K562 (cell line): ENCODE data around the gene CARD14. TPM values are rescaled to one million over a fixed set of nuclear protein-coding genes. Genes with fewer than 3 reads are reported as not detected.

Experiments used
- ATAC-seq: fragments of 200-7000 bp; cut with Tn5 transposase; 3 replicates; pipeline ENCODE4 v1.9.1; 2020; ENCODE audit warnings: moderate library complexity
- BruUV-seq: library from RNA; stranded (reverse); fragments of 400-500 nt; replicated peaks from 2 replicates; lab custom pipeline; 2021; lab: Mats Ljungman, UMichigan
- CTCF ChIA-PET: fragments of 300-600 bp; formaldehyde crosslinking; extraction: SDS; loops from one replicate; lab custom pipeline; 2021; ENCODE audit warnings: low intra/inter-chr PET ratio; lab: Yijun Ruan, JAX
- POLR2A ChIA-PET: fragments of 300-600, 350-650 bp; sonication (Branson Sonifier 250); formaldehyde crosslinking; extraction: SDS; loops from one replicate; lab custom pipeline; 2021; ENCODE audit warnings: antibody characterized with exemption, inconsistent platforms; lab: Yijun Ruan, JAX
- DNase-seq, 4 experiments: peaks; one replicate each; pipeline versions ENCODE4 v3.0.0 to v3.0.0-alpha.2; 2011 to 2018; ENCODE audit warnings: low spot score in 3 of 4, mixed read lengths in 3 of 4; ENCODE audit errors: extremely low read depth in 1 of 4
- FAIRE-seq: peaks from 2 replicates; lab custom pipeline; 2011; peaks lifted over from hg19 to GRCh38; lab: Jason Lieb, UNC
- H2AFZ ChIP-seq: 2 replicates; pipeline ENCODE4 v1.6.0; 2011; ENCODE audit warnings: low read depth, low read length, control low read depth, inconsistent platforms
- H3K27ac ChIP-seq: fragments of 200-600 bp; 3 replicates; pipeline ENCODE4 v1.8.0; 2011; ENCODE audit warnings: low read depth, mild to moderate bottlenecking, control low read depth, inconsistent platforms, low read length, moderate library complexity, mixed read lengths; ENCODE audit errors: extremely low read depth
- H3K27me3 ChIP-seq, 2 experiments: fragments of 300-600 bp in 1 of 2; 2 replicates in 1 of 2; 3 replicates in 1 of 2; pipeline versions ENCODE4 v1.6.0 to v1.8.0; 2011; ENCODE audit warnings: inconsistent platforms in 2 of 2, low read length in 2 of 2, mild to moderate bottlenecking in 1 of 2, mixed read lengths in 1 of 2, moderate library complexity in 1 of 2; ENCODE audit not compliant: control insufficient read depth in 2 of 2, insufficient read depth in 2 of 2
- H3K36me3 ChIP-seq: fragments of 300-600 bp; 3 replicates; pipeline ENCODE4 v1.8.0; 2011; ENCODE audit warnings: mild to moderate bottlenecking, low read length, inconsistent platforms; ENCODE audit not compliant: control insufficient read depth, insufficient read depth
- H3K4me1 ChIP-seq, 2 experiments: fragments of 200-600 bp in 1 of 2; replicated peaks in 1 of 2; 2 replicates in 1 of 2; 3 replicates in 1 of 2; pipeline versions ENCODE4 v1.5.1 to v1.8.0; 2011; ENCODE audit warnings: inconsistent platforms in 2 of 2, low read length in 2 of 2, mild to moderate bottlenecking in 1 of 2, mixed read lengths in 1 of 2, moderate library complexity in 1 of 2; ENCODE audit not compliant: control insufficient read depth in 2 of 2, insufficient read depth in 2 of 2
- H3K4me2 ChIP-seq: 2 replicates; pipeline ENCODE4 v1.6.1; 2011; ENCODE audit warnings: low read length, control low read depth, inconsistent platforms, mixed read lengths; ENCODE audit not compliant: insufficient read depth
- H3K4me3 ChIP-seq: fragments of 200-600 bp; sonication (generic), shearing (Covaris generic); 2 replicates; pipeline ENCODE4 v1.5.1; 2016; ENCODE audit warnings: control low read depth, inconsistent platforms
- H3K79me2 ChIP-seq: fragments of 200-600 bp; 3 replicates; pipeline ENCODE4 v1.8.0; 2011; ENCODE audit warnings: low read length, inconsistent platforms; ENCODE audit not compliant: control insufficient read depth, insufficient read depth
- H3K9ac ChIP-seq, 2 experiments: 2 replicates each; pipeline versions ENCODE4 v1.6.0 to v1.6.1; 2011; ENCODE audit warnings: low read depth in 2 of 2, low read length in 2 of 2, control low read depth in 1 of 2, inconsistent platforms in 1 of 2, mild to moderate bottlenecking in 1 of 2, mixed read lengths in 1 of 2; ENCODE audit not compliant: insufficient read depth in 1 of 2
- H3K9me1 ChIP-seq: one replicate; pipeline ENCODE4 v1.6.0; 2011; ENCODE audit warnings: inconsistent platforms, mild to moderate bottlenecking, low read length, moderate library complexity; ENCODE audit not compliant: control insufficient read depth, insufficient read depth
- H3K9me3 ChIP-seq: replicated peaks from 2 replicates; pipeline ENCODE4 v1.5.1; 2011; ENCODE audit warnings: low read depth, low read length, inconsistent platforms; ENCODE audit not compliant: control insufficient read depth, insufficient read depth
- H4K20me1 ChIP-seq: replicated peaks from 2 replicates; pipeline ENCODE4 v1.6.1; 2011; ENCODE audit warnings: low read length, inconsistent platforms, mixed read lengths; ENCODE audit not compliant: control insufficient read depth, insufficient read depth
- ARID1B ChIP-seq: fragments of 450-650 bp; IDR thresholded peaks from 2 replicates; pipeline ENCODE4 v1.6.1; 2016; ENCODE audit warnings: antibody characterized with exemption, mild to moderate bottlenecking, inconsistent platforms
- ETV5 ChIP-seq: sonication (generic); formaldehyde crosslinking; IDR thresholded peaks from 2 replicates; pipeline ENCODE4 v1.4.0; 2020; ENCODE audit warnings: low read depth, mild to moderate bottlenecking, missing genetic modification reagents
- FOXJ2 ChIP-seq: fragments of 200-800 bp; sonication (Bioruptor generic); IDR thresholded peaks from 2 replicates; pipeline ENCODE4 v1.6.1; 2016; ENCODE audit warnings: missing genetic modification characterization, missing compliant biosample characterization
- GATAD2A ChIP-seq: fragments of 450-650 bp; IDR thresholded peaks from 2 replicates; pipeline ENCODE4 v1.6.1; 2017
- KDM1A ChIP-seq, 2 experiments: fragments of 450-650 bp; IDR thresholded peaks; 2 replicates each; pipeline ENCODE4 v1.6.1; 2016; ENCODE audit warnings: mild to moderate bottlenecking in 2 of 2
- KLF6 ChIP-seq: fragments of 250-450 bp; sonication (Bioruptor Pico); IDR thresholded peaks from 2 replicates; pipeline ENCODE4 v1.4.0; 2020; ENCODE audit warnings: mild to moderate bottlenecking, moderate library complexity, borderline replicate concordance
- MBD2 ChIP-seq: sonication (generic); IDR thresholded peaks from 2 replicates; pipeline ENCODE4 v1.6.1; 2016; ENCODE audit warnings: low read depth, borderline replicate concordance
- NFE2 ChIP-seq: IDR thresholded peaks from 2 replicates; pipeline ENCODE4 v1.6.1; 2014; ENCODE audit warnings: antibody characterized with exemption, low read depth
- NFYB ChIP-seq: IDR thresholded peaks from 2 replicates; pipeline ENCODE4 v1.6.1; 2011; ENCODE audit warnings: mild to moderate bottlenecking, moderate library complexity; ENCODE audit not compliant: insufficient read length; ENCODE audit errors: extremely low read depth
- POLR2A ChIP-seq: fragments of 450-650 bp; conservative IDR thresholded peaks from 2 replicates; pipeline ENCODE4 v1.6.1; 2016
- RBM25 ChIP-seq: fragments of 200-400 bp; formaldehyde crosslinking; IDR thresholded peaks from 2 replicates; pipeline ENCODE4 v1.6.1; 2018; ENCODE audit warnings: low read length, low read depth, moderate library complexity; ENCODE audit not compliant: severe bottlenecking
- SMARCA5 ChIP-seq: fragments of 450-650 bp; IDR thresholded peaks from 2 replicates; pipeline ENCODE4 v1.6.1; 2016
- TRIM24 ChIP-seq, 2 experiments: fragments of 450-650 bp; IDR thresholded peaks; 2 replicates each; pipeline ENCODE4 v1.6.1; 2016
- ZEB2 ChIP-seq: fragments of 450-650 bp; IDR thresholded peaks from 2 replicates; pipeline ENCODE4 v1.6.1; 2016
- ZFX ChIP-seq: sonication (generic); formaldehyde crosslinking; IDR thresholded peaks from 2 replicates; pipeline ENCODE4 v1.8.0; 2022; ENCODE audit warnings: mild to moderate bottlenecking, missing genetic modification reagents, moderate library complexity
- ZNF134 ChIP-seq: fragments of 250-450 bp; sonication (Bioruptor Pico); conservative IDR thresholded peaks from 2 replicates; pipeline ENCODE4 v1.4.0; 2020
- ZNF175 ChIP-seq: fragments of 200-800 bp; sonication (Bioruptor generic); IDR thresholded peaks from 2 replicates; pipeline ENCODE4 v1.6.1; 2016; ENCODE audit warnings: low read depth, mild to moderate bottlenecking, missing genetic modification characterization, missing compliant biosample characterization
- WGBS: fragments of 100-300 bp; shearing (Covaris generic); methylation state at CpG from one replicate; pipeline ENCODE4 v1.1.6; 2016; ENCODE audit warnings: low coverage, mixed read lengths; ENCODE audit not compliant: insufficient coverage; ENCODE audit errors: missing lambda C conversion rate; 5-methylcytosine and 5-hydroxymethylcytosine counted together
- in situ Hi-C: fragments of 300-500 bp; cut with MboI; formaldehyde crosslinking; loops from 4 replicates; pipeline ENCODE4 v1.15.0; 2018; ENCODE audit warnings: inconsistent platforms, mixed read lengths
- intact Hi-C: fragments of 100-400 bp; cut with micrococcal nuclease; formaldehyde crosslinking; loops from 2 replicates; pipeline ENCODE4 v1.14.2; 2022
- polyA plus RNA-seq, 8 experiments: library from polyadenylated mRNA; depleted of rRNA in 4 of 8; stranded (reverse) in 5 of 8; unstranded in 3 of 8; fragments of >200 nt; fragmentation: Nextera tagmentation in 2 of 8; fragmentation: Illumina TruSeq in 1 of 8; extraction: Ambion mirVana in 2 of 8; extraction: Trizol in 1 of 8; gene quantifications; 2 replicates each; pipeline versions ENCODE4 v1.2.1 to v1.2.3, GENCODE V29; 2011 to 2014; ENCODE audit warnings: inconsistent platforms in 1 of 8, missing spikeins in 1 of 8
- total RNA-seq, 7 experiments: library from RNA; depleted of rRNA in 6 of 7; stranded (reverse); fragments of >200 nt in 6 of 7; fragmentation: Illumina TruSeq in 2 of 7; extraction: Trizol in 2 of 7; gene quantifications; 2 replicates each; pipeline versions ENCODE4 v1.2.1 to v1.2.3, GENCODE V29; 2011 to 2021; ENCODE audit warnings: low replicate concordance in 1 of 7
- TF ChIP-seq, protein P1 (sequence below): sonication (generic); formaldehyde crosslinking; IDR thresholded peaks from 2 replicates; pipeline ENCODE4 v1.8.0; 2022; ENCODE audit warnings: mild to moderate bottlenecking, missing genetic modification reagents
- TF ChIP-seq, protein P2 (sequence below): fragments of 450-650 bp; IDR thresholded peaks from 2 replicates; pipeline ENCODE4 v1.7.1; 2018; ENCODE audit warnings: mild to moderate bottlenecking, low read depth; ENCODE audit not compliant: partially characterized antibody

CARD14 gene
- total and polyA plus RNA-seq, 9 of the 15 experiments (the other 6 are each of a cell fraction or from before 2014, with no cell fraction given): not detected

DNA sequence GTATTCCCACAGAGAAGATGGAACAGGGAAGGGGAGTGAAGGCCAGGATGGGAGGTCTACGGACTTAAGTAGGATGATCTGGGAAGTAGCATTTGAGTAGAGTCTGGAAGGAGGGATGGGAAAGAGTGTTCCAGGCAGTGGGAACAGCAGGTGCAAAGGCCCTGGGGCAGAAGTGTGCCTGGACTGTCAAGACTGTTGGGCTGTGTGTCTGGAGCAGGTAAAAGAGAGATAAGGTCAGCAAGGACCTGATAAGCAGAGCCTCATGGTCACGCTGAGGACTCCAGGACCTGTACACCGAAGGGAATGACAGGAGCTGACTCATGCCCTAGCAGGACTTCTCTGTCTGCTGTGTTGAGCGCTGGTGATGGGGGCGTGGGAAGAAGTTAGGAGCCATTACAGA, 723 bp upstream of the CARD14 start:
- Histone ChIP-seq H3K4me2 (no peak overlapping the region), H2AFZ (no peak overlapping the region), H3K9me3 (no peaks in the 10 kb centered on the region), H3K4me3 (no peak overlapping the region), H3K9ac (no peak overlapping the region), H3K27me3 (peaks cover 21 to 56% of the 10 kb centered on the region in 2 experiments), H3K9me1 (no peaks in the 10 kb centered on the region), H3K36me3 (no peaks in the 10 kb centered on the region), H3K79me2 (no peaks in the 10 kb centered on the region), H3K4me1 (peaks cover 0 to 3% of the 10 kb centered on the region in 2 experiments; a peak in 2 of 5 replicates), H3K27ac (no peak overlapping the region), H4K20me1 (no peaks in the 10 kb centered on the region)
- CTCF ChIA-PET: no interaction called here
- intact Hi-C loops: no loop called here
- ATAC-seq (peak; percentile 49; the same call in 1 of the 3 replicates), FAIRE-seq (no peak), DNase-seq (peak in 2 of 4 experiments; percentile 46 to 52)
- in situ Hi-C loops: no loop called here
- 6% methylated on average over 5 of the region's 5 CpGs for WGBS
- POLR2A ChIA-PET: interaction anchor here (1.1 kb wide), 1 partner anchor 14 kb away, joined by 4 read pairs; no protein-coding TSS in a partner anchor
- BruUV-seq: no TSS peak
- TF ChIP-seq ZNF175 (CRISPR knock-in tag): no peak
- 0 out of 2 replicates have a peak, but pooled peaks have one; percentile 23 for TF ChIP-seq NFE2
- peak; percentile 71; the same call in 1 of the 2 replicates for TF ChIP-seq SMARCA5
- peak; percentile 18; the same call in 1 of the 2 replicates for TF ChIP-seq ARID1B
- peak; percentile 58 for TF ChIP-seq RBM25
- TF ChIP-seq, protein P1, sequence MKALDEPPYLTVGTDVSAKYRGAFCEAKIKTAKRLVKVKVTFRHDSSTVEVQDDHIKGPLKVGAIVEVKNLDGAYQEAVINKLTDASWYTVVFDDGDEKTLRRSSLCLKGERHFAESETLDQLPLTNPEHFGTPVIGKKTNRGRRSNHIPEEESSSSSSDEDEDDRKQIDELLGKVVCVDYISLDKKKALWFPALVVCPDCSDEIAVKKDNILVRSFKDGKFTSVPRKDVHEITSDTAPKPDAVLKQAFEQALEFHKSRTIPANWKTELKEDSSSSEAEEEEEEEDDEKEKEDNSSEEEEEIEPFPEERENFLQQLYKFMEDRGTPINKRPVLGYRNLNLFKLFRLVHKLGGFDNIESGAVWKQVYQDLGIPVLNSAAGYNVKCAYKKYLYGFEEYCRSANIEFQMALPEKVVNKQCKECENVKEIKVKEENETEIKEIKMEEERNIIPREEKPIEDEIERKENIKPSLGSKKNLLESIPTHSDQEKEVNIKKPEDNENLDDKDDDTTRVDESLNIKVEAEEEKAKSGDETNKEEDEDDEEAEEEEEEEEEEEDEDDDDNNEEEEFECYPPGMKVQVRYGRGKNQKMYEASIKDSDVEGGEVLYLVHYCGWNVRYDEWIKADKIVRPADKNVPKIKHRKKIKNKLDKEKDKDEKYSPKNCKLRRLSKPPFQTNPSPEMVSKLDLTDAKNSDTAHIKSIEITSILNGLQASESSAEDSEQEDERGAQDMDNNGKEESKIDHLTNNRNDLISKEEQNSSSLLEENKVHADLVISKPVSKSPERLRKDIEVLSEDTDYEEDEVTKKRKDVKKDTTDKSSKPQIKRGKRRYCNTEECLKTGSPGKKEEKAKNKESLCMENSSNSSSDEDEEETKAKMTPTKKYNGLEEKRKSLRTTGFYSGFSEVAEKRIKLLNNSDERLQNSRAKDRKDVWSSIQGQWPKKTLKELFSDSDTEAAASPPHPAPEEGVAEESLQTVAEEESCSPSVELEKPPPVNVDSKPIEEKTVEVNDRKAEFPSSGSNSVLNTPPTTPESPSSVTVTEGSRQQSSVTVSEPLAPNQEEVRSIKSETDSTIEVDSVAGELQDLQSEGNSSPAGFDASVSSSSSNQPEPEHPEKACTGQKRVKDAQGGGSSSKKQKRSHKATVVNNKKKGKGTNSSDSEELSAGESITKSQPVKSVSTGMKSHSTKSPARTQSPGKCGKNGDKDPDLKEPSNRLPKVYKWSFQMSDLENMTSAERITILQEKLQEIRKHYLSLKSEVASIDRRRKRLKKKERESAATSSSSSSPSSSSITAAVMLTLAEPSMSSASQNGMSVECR (CRISPR knock-in tag): no peak
- no peak for TF ChIP-seq GATAD2A
- no peak for TF ChIP-seq FOXJ2 (tag)
- no peak for TF ChIP-seq ZFX
- no peak for TF ChIP-seq ZNF134 (CRISPR knock-in tag)
- no peak for TF ChIP-seq ETV5 (CRISPR knock-in tag)
- no peak for TF ChIP-seq POLR2A
- TF ChIP-seq MBD2: no peak
- TF ChIP-seq KLF6: no peak
- peak in 1 of 2 experiments; percentile 41; a peak in 1 of 4 replicates for TF ChIP-seq KDM1A (IDR thresholded peaks at IDR 0.05)
- TF ChIP-seq, protein P2, sequence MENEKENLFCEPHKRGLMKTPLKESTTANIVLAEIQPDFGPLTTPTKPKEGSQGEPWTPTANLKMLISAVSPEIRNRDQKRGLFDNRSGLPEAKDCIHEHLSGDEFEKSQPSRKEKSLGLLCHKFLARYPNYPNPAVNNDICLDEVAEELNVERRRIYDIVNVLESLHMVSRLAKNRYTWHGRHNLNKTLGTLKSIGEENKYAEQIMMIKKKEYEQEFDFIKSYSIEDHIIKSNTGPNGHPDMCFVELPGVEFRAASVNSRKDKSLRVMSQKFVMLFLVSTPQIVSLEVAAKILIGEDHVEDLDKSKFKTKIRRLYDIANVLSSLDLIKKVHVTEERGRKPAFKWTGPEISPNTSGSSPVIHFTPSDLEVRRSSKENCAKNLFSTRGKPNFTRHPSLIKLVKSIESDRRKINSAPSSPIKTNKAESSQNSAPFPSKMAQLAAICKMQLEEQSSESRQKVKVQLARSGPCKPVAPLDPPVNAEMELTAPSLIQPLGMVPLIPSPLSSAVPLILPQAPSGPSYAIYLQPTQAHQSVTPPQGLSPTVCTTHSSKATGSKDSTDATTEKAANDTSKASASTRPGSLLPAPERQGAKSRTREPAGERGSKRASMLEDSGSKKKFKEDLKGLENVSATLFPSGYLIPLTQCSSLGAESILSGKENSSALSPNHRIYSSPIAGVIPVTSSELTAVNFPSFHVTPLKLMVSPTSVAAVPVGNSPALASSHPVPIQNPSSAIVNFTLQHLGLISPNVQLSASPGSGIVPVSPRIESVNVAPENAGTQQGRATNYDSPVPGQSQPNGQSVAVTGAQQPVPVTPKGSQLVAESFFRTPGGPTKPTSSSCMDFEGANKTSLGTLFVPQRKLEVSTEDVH: no peak
- TF ChIP-seq ZEB2: 0 out of 2 replicates have a peak, but pooled peaks have one; percentile 42
- TF ChIP-seq NFYB: no peak
- peak in 1 of 2 experiments; percentile 40; a peak in 1 of 4 replicates for TF ChIP-seq TRIM24 (IDR thresholded peaks at IDR 0.05)
